ENCODE results near the gene ADD3. TPM values are rescaled to one million over a fixed set of nuclear protein-coding genes. Genes with fewer than 3 reads are reported as not detected.
A peak's percentile ranks its signal among the peaks of the same experiment; 100 is the strongest.

ADD3 gene
- total RNA-seq, 2 experiments from 2014 or later = 273 to 302 TPM

GRCh38 chr10:110068780-110069179 is 61.0 kb downstream of the ADD3 start:
- Mint-ChIP-seq H3K27me3 (no peaks in the 10 kb centered on the region), H3K4me3 (peak overlapping the region; percentile 74), H3K9me3 (no peaks in the 10 kb centered on the region), H3K36me3 (ENCODE audit: low read depth) (no peaks in the 10 kb centered on the region), H3K27ac (peak overlapping the region; percentile 87), H3K4me1 (ENCODE audit: low read depth) (peaks cover 93% of the 10 kb centered on the region)
- no peak for TF ChIP-seq CTCF (IDR thresholded peaks at IDR 0.05)
- Histone ChIP-seq H3K27ac (ENCODE audit: low read depth in 1 of 2, low read length in 2 of 2) (peak overlapping the region; percentile 29 to 57), H3K9me3 (ENCODE audit: control insufficient read depth in 1 of 2, insufficient read depth in 1 of 2, low read length in 2 of 2) (no peaks in the 10 kb centered on the region), H3K4me1 (ENCODE audit: insufficient read depth, low read length) (peaks cover 44% of the 10 kb centered on the region), H3K27me3 (ENCODE audit: control insufficient read depth in 1 of 2, insufficient read depth in 2 of 2, low read length in 2 of 2) (no peaks in the 10 kb centered on the region), H3K36me3 (ENCODE audit: insufficient read depth, low read length) (no peaks in the 10 kb centered on the region), H3K4me3 (ENCODE audit: low read length) (no peak overlapping the region)
- DNase-seq = no peak
- ChIA-PET CTCF (interaction anchor here (0.9 to 2.2 kb wide), 6 partner anchors 14 to 185 kb away, joined by 3 to 6 read pairs (median 4); no protein-coding TSS in a partner anchor), POLR2A (interaction anchor here (1.1 to 4.3 kb wide), 6 partner anchors 9 to 62 kb away, joined by 5 to 44 read pairs (median 10); partner anchors contain the start of gene ADD3)
- ATAC-seq (ENCODE audit: poor library complexity) = no peak
- intact Hi-C loops (cut with DNase I, micrococcal nuclease) = loop anchor here (1.0 to 5.0 kb wide), 3 partner anchors 9 to 34 kb away; no protein-coding TSS in a partner anchor

GRCh38 chr10:110069502-110069982 is 61.8 kb downstream of the ADD3 start:
- H3K36me3 Mint-ChIP-seq (ENCODE audit: low read depth) = no peaks in the 10 kb centered on the region
- H3K4me1 ChIP-seq (ENCODE audit: insufficient read depth, low read length) = peaks cover 48% of the 10 kb centered on the region
- peak in 3 of 14 experiments; percentile 61 to 82 (median 64) for DNase-seq
- CTCF ChIA-PET = interaction anchor here (0.9 to 1.5 kb wide), 6 partner anchors 14 to 185 kb away, joined by 3 to 6 read pairs (median 4); no protein-coding TSS in a partner anchor
- no peak for TF ChIP-seq CTCF (IDR thresholded peaks at IDR 0.05)
- peak; percentile 60 for ATAC-seq (ENCODE audit: poor library complexity)
- H3K9me3 Mint-ChIP-seq = no peaks in the 10 kb centered on the region
- no peaks in the 10 kb centered on the region for H3K27me3 Mint-ChIP-seq
- H3K27ac Mint-ChIP-seq = peak overlapping the region; percentile 87
- H3K27me3 ChIP-seq (ENCODE audit: control insufficient read depth in 1 of 2, insufficient read depth in 2 of 2, low read length in 2 of 2) = no peaks in the 10 kb centered on the region
- no peaks in the 10 kb centered on the region for H3K36me3 ChIP-seq (ENCODE audit: insufficient read depth, low read length)
- intact Hi-C loops (cut with DNase I, micrococcal nuclease) = loop anchor here (1.0 to 5.0 kb wide), 2 partner anchors 11 to 33 kb away; no protein-coding TSS in a partner anchor
- peaks cover 94% of the 10 kb centered on the region for H3K4me1 Mint-ChIP-seq (ENCODE audit: low read depth)
- peak overlapping the region; percentile 78 for H3K4me3 Mint-ChIP-seq
- no peaks in the 10 kb centered on the region for H3K9me3 ChIP-seq (ENCODE audit: control insufficient read depth in 1 of 2, insufficient read depth in 1 of 2, low read length in 2 of 2)
- POLR2A ChIA-PET = interaction anchor here (0.7 to 4.3 kb wide), 9 partner anchors 8 to 138 kb away, joined by 3 to 44 read pairs (median 5); partner anchors contain the start of genes ADD3 and MXI1
- peak overlapping the region; percentile 29 to 54 for H3K27ac ChIP-seq (ENCODE audit: low read depth in 1 of 2, low read length in 2 of 2)
- peak overlapping the region; percentile 13 for H3K4me3 ChIP-seq (ENCODE audit: low read length)

GRCh38 chr10:110073896-110074295 is 66.1 kb downstream of the ADD3 start:
- TF ChIP-seq CTCF (IDR thresholded peaks at IDR 0.05) = no peak
- DNase-seq (no peak), ATAC-seq (ENCODE audit: poor library complexity) (no peak)
- ChIA-PET POLR2A (interaction anchor here (0.6 to 7.0 kb wide), 9 partner anchors 10 to 164 kb away, joined by 3 to 69 read pairs (median 5); partner anchors contain the start of gene ADD3), CTCF (interaction anchor here (0.7 to 1.3 kb wide), 5 partner anchors 9 to 68 kb away, joined by 3 to 4 read pairs (median 3); no protein-coding TSS in a partner anchor)
- H3K36me3 Mint-ChIP-seq (ENCODE audit: low read depth) = peaks cover 11% of the 10 kb centered on the region
- intact Hi-C loops (cut with DNase I, micrococcal nuclease) = loop anchor here in 1 of 2 experiments (5.0 kb wide), 1 partner anchor 62 kb away; no protein-coding TSS in a partner anchor
- Histone ChIP-seq H3K4me1 (ENCODE audit: insufficient read depth, low read length) (peaks cover 47% of the 10 kb centered on the region), H3K36me3 (ENCODE audit: insufficient read depth, low read length) (no peaks in the 10 kb centered on the region), H3K4me3 (ENCODE audit: low read length) (no peak overlapping the region), H3K9me3 (ENCODE audit: control insufficient read depth in 1 of 2, insufficient read depth in 1 of 2, low read length in 2 of 2) (no peaks in the 10 kb centered on the region), H3K27ac (ENCODE audit: low read depth in 1 of 2, low read length in 2 of 2) (peak overlapping the region in 1 of 2 donors; percentile 24), H3K27me3 (ENCODE audit: control insufficient read depth in 1 of 2, insufficient read depth in 2 of 2, low read length in 2 of 2) (no peaks in the 10 kb centered on the region)
- H3K4me1 Mint-ChIP-seq (ENCODE audit: low read depth) = peaks cover 92% of the 10 kb centered on the region
- H3K27ac Mint-ChIP-seq = peak overlapping the region; percentile 87
- H3K9me3 Mint-ChIP-seq = no peaks in the 10 kb centered on the region
- H3K4me3 Mint-ChIP-seq = peak overlapping the region; percentile 50
- H3K27me3 Mint-ChIP-seq = no peaks in the 10 kb centered on the region

Measured in CD4-positive, alpha-beta T cell (primary cell).